HG02798 (cell line): Measurements from ENCODE around the gene ARPC1B.
A peak's percentile ranks its signal among the peaks of the same experiment; 100 is the strongest.
"Not testable (repeated sequence)": the region's sequence is repeated elsewhere in the genome, so short reads cannot be mapped to it uniquely, and the experiment has no call there.

ENCODE experiments used
- ATAC-seq: cut with Tn5 transposase; IDR thresholded peaks from one replicate; pipeline ENCODE4 v1.9.1; 2021; ENCODE audit warnings: mild to moderate bottlenecking; ENCODE audit not compliant: unreplicated experiment, poor library complexity

ARPC1B gene

DNA sequence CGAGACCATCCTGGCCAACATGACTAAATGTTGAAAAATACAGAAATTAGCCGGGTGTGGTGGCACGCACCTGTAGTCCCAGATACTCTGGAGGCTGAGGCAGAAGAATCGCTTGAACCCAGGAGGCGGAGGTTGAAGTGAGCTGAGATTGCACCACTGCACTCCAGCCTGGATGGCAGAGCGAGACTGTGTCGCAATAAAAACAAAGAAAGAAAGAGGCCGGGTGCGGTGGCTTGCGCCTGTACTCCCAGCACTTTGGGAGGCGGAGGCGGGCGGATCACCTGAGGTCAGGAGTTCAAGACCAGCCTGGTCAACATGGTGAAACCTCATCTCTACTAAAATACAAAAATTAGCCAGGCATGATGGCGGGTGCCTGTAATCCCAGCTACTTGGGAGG lies 12.7 kb downstream of the ARPC1B start:
- ATAC-seq = not testable (repeated sequence)

DNA sequence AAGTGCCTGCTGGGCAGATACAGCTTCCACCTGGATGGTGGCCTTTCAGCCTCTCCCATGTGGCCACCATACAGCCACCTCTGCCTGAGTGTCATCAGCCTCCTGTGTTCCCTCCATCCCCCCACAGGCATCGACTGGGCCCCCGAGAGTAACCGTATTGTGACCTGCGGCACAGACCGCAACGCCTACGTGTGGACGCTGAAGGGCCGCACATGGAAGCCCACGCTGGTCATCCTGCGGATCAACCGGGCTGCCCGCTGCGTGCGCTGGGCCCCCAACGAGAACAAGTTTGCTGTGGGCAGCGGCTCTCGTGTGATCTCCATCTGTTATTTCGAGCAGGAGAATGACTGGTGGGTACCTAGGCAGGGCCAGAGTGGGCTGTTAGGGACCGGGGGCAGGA lies 13.4 kb downstream of the ARPC1B start:
- ATAC-seq = no peak

DNA sequence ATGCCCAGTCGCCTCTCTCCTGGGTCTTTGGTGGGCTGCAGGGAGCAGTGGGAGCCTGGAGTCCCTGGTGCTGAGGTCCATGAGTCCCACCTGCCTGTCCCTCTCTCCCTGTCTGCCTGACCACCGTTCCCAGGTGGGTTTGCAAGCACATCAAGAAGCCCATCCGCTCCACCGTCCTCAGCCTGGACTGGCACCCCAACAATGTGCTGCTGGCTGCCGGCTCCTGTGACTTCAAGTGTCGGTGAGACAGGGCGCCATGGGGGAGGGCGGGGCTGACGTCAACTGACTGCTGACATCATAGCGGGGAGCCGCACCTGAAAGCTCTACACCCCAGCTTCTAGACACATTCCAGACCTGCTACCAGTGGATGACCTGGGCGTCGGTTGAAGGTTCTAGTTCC lies 15.2 kb downstream of the ARPC1B start:
- ATAC-seq = no peak

DNA sequence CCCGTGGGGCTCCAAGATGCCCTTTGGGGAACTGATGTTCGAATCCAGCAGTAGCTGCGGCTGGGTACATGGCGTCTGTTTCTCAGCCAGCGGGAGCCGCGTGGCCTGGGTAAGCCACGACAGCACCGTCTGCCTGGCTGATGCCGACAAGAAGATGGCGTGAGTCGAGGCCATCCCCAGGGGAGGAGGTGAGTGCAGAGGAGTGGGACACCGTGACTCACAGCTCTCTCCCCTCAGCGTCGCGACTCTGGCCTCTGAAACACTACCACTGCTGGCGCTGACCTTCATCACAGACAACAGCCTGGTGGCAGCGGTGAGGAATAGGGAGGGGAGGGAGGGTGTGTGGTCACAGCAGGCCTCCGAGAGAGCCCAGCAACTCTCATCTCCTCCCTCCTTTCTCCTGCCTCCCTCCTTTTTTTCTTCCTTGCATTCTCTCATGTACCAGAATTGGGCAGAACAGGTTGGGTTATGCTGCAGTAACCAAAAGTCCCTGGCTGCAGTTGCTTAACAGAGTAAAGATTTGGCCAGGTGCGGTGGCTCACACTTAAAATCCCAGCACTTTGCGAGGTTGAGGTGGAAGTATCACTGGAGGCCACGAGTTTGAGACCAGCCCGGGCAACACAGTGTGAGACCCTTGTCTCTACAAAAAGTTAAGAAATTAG lies 16.5 kb downstream of the ARPC1B start:
- ATAC-seq = no peak

DNA sequence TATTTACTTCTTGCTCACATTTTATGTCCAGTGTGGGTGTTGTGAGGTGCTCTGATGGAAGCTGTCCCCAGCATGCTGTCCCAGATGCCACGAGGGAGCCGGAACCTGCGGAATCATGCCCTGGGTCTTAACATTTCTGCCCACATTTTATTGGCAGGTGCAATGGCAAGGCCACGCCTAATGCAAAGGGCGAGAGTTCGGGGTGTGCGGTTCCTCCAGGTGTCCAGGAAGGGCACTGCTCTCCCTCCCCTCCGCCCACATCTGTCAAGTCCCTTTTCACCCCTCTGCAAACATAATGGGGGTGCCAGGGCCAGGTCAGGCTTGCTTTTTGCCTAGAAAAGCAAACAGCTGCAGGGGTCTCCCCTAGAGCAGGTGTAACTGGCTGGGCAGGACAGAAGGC lies 17.5 kb downstream of the ARPC1B start:
- no peak for ATAC-seq

DNA sequence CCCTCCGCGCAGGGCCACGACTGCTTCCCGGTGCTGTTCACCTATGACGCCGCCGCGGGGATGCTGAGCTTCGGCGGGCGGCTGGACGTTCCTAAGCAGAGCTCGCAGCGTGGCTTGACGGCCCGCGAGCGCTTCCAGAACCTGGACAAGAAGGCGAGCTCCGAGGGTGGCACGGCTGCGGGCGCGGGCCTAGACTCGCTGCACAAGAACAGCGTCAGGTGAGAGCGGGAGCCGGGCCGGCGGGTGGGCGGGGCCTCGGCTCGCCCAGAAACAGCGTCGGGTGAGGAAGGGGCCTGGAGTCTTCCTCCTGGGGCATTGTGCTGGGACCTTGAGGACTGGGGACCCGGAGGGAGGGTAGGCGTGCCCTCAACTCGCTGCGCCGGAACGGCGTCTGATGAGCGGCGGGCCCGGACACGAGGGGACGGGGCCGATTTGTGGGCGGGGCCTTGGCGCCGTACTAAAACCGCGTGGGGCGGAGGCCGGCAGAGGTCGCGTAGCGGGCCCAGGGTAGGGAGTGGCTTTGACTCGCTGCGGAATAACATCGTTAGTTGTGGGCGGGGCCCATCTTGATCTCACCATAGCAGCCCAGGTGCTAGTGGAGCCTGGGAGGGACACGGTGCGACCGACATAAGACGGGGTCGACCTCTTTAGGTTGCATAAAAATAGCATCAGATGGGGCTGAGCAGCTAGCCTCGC lies 18.3 kb downstream of the ARPC1B start:
- ATAC-seq = peak; percentile 72

DNA sequence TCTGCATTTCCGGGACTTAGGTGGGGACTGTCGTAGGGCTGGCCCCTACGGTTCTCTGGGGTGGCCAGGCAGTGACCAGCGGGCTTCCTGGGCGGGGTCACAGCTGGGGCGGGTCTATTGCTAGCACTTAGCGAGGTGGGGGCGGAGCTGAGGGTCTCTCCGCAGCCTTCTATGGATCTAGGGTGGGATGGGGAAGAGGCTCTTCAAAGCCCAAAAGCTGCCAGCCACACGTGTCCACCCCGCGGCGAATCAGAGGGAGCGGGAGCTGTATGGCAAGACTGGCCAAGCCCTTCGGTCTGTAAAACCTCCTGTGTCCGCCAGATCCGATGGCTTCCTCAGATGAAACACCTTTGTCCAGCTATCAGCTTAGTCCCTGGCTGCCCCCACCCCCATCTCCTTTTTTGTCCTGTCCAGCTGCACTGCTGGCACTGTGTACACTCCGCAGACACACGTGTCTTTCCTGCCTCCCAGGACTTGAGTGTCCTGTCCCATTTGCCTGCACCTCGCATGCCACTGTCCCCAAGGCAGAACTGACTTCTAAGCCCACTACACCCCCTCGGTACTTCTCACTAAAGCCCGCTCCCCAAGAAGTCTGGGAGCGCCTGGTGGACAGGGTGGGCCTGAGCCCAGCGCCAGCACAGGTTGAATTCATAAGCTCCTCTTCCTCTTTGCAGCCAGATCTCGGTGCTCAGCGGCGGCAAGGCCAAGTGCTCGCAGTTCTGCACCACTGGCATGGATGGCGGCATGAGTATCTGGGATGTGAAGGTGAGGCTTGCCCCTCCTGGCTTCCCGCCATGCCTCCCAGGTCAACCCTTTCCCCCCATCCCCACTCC lies 19.0 kb downstream of the ARPC1B start:
- ATAC-seq = no peak

DNA sequence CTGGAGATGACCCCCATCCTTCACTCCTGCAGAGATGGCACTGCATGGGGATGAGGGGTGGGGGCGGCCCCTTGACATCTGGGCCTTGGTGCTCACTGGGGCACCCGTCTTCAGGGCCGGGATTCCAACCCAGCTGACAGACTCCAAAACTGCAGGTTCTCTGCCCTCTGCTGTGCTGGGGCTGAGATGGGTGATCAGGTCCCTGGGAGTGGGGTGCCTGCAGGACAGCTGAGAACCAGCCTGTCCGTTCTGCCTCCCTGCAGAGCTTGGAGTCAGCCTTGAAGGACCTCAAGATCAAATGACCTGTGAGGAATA lies 19.6 kb downstream of the ARPC1B start:
- no peak for ATAC-seq

DNA sequence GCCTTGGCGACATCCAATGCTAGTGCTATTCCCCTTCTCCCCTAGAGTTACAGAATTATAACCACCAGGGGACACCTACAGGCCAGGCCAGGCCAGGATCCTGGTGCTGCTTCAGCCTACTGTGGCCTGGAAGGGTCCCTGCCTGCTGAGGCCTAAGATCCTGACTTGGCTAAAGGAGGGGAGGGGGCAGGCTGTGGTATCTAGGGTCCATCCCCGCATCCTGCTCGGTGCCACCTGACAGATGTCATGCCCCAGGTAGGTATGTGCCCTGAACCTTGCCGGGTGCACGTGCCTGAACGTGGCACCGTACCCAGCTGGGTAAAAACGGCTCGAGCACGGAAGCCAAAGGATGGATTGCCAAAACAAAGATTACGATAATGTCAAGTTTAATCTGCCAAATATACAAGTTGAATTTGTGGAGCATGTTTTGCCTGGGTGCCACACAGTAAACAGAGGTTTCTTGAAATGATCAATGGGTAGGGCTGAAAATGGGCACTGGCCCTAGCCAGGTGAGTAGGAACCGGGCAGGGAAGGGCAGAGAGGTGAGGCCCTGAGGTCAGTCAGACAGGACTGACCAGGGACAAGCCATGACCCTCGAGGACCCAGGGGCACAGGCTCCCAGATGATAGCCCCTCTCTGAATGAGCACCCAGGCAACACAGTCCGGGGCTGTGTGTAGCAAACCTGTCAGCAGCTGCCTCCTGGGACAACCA lies 21.2 kb downstream of the ARPC1B start:
- ATAC-seq = no peak

DNA sequence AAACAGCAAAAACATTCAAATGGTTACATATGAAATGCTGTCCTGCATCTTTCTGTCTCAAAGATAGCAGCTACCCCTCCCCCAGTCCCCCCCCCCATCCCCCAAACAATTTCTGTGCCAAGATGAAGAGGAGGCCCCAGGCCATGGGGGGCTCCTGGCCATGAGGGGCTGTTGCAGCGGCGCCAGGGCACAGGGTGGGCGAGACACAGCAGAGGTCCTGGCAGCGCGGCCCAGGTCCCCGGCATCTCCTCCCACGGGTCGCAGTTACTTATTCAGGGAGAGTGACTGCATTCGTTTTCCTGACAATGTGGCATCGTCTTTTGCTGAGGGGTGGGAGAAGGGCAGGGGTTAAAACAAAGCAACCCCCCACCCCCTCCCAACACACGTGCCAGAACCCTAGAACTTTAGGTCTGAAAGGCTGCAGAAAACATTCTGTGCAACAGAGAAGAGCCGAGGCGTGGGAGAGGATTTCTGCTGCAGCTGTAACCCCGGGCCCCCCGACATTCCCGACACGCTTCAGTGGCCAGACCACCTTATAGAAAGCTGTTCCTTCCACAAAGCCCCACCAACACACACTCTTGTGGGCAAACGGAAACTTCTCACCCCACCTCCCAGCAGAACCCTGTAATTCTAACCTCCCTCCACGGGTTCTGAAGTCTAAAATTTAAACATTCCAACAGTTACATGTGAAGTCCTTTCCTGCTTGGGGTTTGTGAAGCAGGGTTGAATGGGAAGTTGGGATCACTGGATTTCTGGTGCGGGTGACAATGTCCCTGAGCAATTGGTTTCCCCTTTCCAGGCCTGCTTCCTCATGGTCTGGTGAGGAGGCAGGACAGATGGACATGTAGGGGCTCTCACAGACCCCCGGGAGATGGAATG lies 22.1 kb downstream of the ARPC1B start:
- ATAC-seq = no peak

DNA sequence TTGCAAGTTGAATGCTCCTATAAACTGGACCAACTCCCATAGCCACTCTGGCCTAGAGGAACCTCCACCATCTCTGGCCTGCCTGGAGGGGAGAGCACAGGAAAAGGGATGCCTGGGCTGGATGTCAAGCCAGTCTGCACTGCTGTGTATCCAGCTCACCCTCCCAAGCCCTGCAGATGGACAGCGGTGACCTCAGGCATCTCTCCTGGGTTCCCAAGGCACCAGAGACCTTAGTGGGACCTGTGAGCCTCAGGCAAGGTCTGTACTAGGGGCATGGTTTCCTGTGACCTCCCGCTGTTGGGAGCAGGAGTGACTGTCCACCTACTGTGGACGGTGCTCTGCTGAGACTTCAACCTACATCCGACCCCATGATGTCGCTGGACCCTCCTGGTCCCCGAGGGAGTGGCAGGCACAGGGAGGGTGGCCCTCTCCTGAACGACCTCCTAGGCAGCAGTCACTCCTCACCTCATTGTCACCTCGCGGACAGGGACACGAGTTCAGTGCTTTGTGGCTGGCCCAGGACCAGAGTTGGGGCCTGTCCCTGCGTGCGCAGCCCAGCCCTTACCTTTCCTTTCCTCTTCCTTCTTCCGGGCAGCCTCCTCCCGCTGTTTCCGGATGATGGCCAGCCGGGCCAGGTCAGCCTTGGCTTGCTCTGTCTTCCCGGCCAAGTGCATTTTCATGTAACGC lies 22.9 kb downstream of the ARPC1B start:
- no peak for ATAC-seq

DNA sequence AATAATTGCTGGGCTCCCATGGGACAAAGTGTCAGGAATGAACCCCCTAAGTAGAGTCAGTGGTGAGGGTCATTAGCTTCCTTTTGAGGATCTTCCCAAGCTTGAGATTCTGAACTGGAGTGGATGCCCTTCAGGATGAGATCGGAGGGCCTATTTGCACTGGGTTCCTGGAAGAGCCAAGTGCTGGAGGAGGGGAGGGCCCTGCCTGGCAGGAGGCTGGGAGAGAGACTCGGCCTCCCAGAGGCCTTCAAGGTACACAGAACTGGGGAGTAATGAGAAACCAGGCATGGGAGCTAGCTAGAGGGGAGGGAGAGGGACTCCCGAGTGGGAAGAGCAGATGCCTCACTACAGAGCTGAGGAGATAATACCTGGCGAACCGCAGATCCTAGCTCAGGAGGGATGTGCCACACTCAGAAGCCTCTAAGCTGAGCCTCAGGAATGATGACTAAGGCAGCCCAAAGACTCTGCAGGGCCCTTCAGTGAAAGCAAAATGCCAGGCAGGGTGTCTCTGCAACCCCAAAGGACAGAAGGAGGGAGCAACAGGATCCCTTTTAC lies 24.4 kb downstream of the ARPC1B start:
- no peak for ATAC-seq

DNA sequence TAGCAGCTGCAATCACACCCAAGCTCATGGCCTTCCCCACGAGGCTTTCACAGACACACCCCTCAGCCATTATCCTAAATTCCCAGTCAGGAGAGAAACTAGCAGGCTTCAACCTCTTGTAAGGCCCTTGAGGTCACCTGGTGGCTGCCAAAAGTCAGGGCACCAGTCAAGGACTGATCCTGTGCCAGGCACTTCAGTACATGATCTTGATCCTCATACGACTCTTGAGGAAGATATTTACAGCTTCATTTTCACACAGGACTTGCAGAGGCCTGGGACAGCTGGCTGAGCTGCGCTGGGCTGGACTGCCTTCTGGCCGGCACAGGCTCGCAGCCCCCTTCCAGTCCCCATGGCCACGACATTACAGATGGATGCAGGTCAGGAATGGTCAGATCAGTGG lies 25.1 kb downstream of the ARPC1B start:
- ATAC-seq = no peak

DNA sequence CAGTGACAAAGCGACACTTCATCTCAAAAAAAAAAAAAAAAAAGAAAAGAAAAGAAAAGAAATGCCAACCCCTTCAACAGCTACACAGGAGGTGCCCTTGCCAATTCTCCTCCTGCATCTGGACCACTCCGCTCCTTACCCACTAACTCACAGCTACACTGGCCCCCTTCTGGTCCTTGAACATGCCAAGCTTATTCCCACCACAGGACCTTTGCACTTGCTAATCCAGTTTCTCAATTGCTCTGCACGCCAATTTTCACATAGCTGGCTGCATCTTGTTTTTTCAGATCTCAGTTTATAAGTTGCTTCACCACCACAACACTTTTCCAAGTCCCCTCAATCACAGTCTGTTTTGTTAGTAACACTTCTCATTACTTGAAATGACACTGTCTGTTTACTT lies 28.3 kb downstream of the ARPC1B start:
- no peak for ATAC-seq

DNA sequence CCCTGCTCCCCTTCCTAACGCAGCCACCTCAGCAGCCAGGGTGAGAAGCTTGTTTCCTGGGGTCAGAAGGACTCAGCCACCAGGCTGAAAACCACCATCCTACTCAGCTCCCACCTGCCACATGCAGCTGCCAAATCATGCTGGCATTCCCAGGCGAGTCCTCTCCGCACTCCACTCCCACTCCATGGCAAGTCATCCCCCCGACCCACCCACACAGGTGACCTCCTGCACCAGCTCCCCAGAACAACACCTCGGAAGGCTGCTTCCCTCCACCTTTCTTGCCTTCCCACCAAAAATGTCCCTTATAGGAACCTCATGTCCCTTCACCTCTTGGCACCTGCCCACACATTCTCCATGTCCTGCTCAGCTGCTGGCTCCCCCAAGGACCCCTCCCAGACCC lies 29.2 kb downstream of the ARPC1B start:
- no peak for ATAC-seq

DNA sequence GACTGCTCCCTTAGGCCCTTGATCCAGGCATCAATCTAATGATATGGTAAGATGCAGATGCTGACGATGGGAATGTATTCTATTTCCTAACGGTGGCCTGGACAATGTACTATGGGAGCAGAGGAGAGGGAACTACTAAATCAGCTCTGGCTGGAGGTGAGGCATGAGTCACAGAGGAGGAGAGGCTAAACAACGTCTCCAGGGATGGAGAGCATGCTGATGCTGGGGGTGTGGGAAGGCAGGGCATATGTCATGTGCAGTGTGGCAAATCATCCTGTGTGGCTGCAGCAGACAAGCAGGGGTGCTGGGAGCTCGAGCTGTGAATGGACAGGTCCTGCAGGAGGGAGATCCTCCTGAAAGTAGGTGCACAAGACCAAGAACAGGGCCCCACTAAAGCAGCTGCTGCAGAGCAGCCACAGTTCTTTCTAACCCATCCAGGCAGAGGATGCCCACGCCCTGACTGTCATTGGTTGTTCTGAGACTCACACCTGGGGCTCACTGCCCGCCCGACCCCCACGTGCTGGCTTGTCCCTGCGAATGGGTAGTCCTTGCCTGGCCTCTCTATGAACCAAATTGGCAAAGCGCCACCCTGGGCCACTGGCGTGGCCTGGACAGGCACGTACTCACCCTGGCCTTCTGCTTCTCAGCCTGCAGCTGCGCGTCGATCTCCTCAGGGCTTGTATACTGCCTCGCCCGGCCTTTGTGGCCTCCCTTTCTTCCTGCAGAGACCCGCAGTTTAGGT lies 29.9 kb downstream of the ARPC1B start:
- ATAC-seq = no peak

DNA sequence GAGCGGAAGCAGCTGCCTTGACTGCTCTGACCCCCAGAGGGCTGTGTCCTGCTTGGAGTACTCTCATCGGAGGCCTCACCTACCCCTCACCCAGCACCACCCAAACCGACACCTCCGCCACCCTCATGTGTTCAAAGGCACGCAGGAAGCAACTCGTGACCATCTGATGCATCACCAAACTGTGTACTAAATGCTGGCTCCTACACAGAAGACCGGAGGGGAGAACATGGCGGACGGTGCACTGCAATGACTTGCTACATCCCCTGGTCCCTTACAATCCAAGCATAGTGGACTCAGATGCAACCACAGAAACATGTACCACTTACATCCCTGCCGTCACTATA lies 30.4 kb downstream of the ARPC1B start:
- ATAC-seq = no peak

DNA sequence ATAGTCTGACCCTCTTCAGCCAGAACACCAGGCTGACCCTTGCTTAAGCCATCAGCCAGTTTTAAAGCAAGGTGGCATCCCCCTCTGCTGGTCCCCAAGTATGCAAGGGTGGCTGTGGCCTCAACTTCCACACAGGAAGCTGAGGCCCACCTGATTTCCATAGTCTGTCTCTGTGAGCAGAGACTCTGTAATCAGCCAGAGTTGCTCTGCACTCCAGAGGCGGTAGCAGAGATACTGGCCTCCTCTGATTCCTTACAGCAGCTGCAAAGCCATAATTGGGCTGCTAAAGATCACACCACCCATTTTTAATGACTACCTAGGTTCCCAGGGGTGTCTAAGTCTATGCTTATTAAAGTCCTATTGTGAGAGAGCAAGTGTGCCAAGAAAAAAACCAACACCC lies 32.0 kb downstream of the ARPC1B start:
- no peak for ATAC-seq
